Islet precursor cell (in vitro differentiated cells): ENCODE measurements around the gene TGFBRAP1.
A peak's percentile ranks its signal among the peaks of the same experiment; 100 is the strongest.

Source experiments
- DNase-seq: peaks from one replicate; pipeline ENCODE4 v3.0.0-alpha.2; 2018

Gene TGFBRAP1

GRCh38 chr2:105329561-105330495 lies at the start of gene TGFBRAP1:
Gene TGFBRAP1 (minus strand): TSS chr2:105329735. CDS start chr2:105308301, 21,434 bp downstream.
- peak; percentile 79 for DNase-seq

- no peak for DNase-seq
Measured at GRCh38 chr2:105378921-105379383, 49.4 kb upstream of the TGFBRAP1 start.

- DNase-seq = peak; percentile 91
Measured at GRCh38 chr2:105378276-105378840, 48.8 kb upstream of the TGFBRAP1 start.

GRCh38 chr2:105377871-105378270 lies 48.3 kb upstream of the TGFBRAP1 start:
- no peak for DNase-seq

GRCh38 chr2:105376789-105377240 lies 47.3 kb upstream of the TGFBRAP1 start:
- DNase-seq = no peak

GRCh38 chr2:105376010-105376409 lies 46.5 kb upstream of the TGFBRAP1 start:
- no peak for DNase-seq

- DNase-seq = no peak
Measured at GRCh38 chr2:105375001-105375561, 45.5 kb upstream of the TGFBRAP1 start.

- DNase-seq = no peak
Measured at GRCh38 chr2:105373895-105374401, 44.4 kb upstream of the TGFBRAP1 start.

- DNase-seq = no peak
Measured at GRCh38 chr2:105373344-105373781, 43.8 kb upstream of the TGFBRAP1 start.

GRCh38 chr2:105371810-105372209 lies 42.3 kb upstream of the TGFBRAP1 start:
- no peak for DNase-seq

- DNase-seq = no peak
Measured at GRCh38 chr2:105371156-105371555, 41.6 kb upstream of the TGFBRAP1 start.

- DNase-seq = peak; percentile 93
Measured at GRCh38 chr2:105369777-105370690, 40.5 kb upstream of the TGFBRAP1 start.

GRCh38 chr2:105368759-105369408 lies 39.3 kb upstream of the TGFBRAP1 start:
- DNase-seq = peak; percentile 31

GRCh38 chr2:105365206-105365605 lies 35.7 kb upstream of the TGFBRAP1 start:
- no peak for DNase-seq

- DNase-seq = no peak
Measured at GRCh38 chr2:105364436-105365139, 35.1 kb upstream of the TGFBRAP1 start.

GRCh38 chr2:105362862-105363591 lies 33.5 kb upstream of the TGFBRAP1 start:
- DNase-seq = no peak

GRCh38 chr2:105361102-105361889 lies 31.8 kb upstream of the TGFBRAP1 start:
- DNase-seq = no peak

- no peak for DNase-seq
Measured at GRCh38 chr2:105358593-105358992, 29.1 kb upstream of the TGFBRAP1 start.

GRCh38 chr2:105357122-105357521 lies 27.6 kb upstream of the TGFBRAP1 start:
- DNase-seq = no peak
